ENCODE measurements around the gene TBC1D4.
"Not testable (repeated sequence)": the region's sequence is repeated elsewhere in the genome, so short reads cannot be mapped to it uniquely, and the experiment has no call there.

The TBC1D4 gene

DNA sequence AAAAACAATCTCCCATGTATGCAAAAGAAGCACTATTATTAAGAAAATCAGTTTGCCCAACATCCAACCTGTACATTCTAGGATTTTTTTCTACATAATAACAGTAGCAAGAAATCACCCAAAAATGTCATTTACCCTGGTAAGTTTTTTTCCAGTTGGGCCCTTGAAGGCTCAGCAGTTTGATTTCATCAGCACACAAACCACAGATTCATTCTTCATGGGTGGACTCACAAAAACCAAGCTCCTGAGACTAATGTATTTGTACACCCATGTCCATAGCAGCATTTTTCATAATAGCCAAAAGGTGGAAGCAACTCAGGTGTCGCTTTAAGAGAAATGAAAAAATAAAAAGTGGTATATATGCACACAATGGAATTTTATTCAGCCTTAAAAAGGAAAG lies 210.1 kb downstream of the TBC1D4 start:
- DNase-seq (ENCODE audit: low read depth, low spot score), result no peak

DNA sequence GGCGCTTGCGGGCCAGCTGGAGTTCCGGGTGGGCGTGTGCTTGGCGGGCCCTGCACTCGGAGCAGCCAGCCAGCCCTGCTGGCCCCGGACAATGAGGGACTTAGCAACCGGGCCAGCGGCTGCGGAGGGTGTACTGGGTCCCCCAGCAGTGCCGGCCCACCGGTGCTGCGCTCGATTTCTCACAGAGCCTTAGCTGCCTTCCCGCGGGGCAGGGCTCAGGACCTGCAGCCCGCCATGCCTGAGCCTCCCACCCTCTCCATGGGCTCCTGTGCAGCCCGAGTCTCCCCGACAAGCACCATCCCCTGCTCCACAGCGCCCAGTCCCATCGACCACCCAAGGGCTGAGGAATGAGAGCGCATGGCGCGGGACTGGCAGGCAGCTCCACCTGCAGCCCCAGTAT lies 213.5 kb downstream of the TBC1D4 start:
- DNase-seq (ENCODE audit: low read depth, low spot score), result not testable (repeated sequence)

GRCh38 chr13:75264611-75265010 lies 217.4 kb downstream of the TBC1D4 start:
- DNase-seq (ENCODE audit: low read depth, low spot score), result no peak

GRCh38 chr13:75263741-75264407 lies 218.1 kb downstream of the TBC1D4 start:
- DNase-seq (ENCODE audit: low read depth, low spot score), result no peak

DNA sequence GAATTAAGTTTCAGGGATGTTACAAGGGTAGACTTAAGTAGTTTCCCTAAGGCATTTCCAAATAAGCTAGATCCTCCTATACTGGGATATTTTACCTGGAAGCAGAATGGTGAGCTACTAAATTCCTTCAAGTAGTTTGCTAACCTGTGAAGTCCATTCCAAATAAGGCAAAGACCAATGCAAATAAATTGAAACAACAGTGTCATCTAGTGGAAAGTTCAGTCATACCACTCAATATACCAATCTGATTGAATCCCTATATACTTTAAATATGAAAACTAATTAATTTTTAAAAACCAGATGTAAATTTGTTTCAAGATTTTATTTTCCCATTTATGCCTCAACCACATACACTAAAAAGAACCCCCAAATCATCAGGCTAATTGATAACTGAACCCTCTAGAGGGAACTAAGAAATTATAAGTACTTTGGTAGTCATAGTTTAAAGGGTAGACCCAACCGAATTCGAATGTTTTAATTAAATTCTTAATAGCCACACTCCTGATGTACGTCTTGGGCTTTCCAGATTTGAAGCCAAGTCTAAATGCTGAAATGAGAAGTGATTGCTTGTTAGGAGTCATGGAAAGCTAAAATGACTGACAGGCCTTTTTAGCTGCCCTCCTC lies 223.7 kb downstream of the TBC1D4 start:
- no peak for DNase-seq (ENCODE audit: low read depth, low spot score)

DNA sequence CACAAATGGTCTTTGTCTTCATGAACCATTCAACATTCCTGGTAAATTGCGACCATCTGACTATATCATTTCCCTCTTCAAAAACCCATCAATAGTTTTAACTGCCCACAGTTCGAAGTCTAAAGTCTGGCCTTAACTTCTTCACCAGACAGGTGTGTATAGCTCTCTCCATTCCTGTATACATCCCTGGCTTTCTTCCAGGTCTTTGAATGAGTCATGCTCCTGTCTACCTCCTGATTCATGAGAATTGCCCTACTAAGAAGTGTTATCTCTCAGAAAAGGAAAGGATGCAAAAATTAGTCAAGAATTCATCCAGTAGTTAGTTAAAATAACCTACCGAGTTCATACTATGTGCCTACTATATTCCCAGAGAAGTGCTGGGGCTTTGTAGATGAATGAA lies 225.0 kb downstream of the TBC1D4 start:
- no peak for DNase-seq (ENCODE audit: low read depth, low spot score)

DNA sequence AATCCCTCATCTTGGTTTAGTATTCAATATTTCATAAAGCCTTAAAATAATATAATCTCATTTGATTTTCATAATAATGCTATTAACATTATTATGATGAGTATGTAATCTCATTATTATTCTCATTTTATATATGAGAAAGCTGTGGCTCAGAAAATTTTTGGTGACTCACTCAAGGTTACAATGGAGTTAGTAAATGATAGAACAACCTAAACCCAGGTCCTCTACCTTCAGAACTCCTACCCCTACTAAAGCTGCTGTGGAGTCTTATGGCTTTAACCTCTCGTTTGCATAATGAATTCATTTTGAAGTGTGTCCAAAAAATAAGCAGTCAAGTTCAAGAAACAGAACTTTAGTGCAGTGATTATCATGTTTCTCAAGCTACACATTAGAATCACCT lies 226.3 kb downstream of the TBC1D4 start:
- DNase-seq (ENCODE audit: low read depth, low spot score), result no peak

DNA sequence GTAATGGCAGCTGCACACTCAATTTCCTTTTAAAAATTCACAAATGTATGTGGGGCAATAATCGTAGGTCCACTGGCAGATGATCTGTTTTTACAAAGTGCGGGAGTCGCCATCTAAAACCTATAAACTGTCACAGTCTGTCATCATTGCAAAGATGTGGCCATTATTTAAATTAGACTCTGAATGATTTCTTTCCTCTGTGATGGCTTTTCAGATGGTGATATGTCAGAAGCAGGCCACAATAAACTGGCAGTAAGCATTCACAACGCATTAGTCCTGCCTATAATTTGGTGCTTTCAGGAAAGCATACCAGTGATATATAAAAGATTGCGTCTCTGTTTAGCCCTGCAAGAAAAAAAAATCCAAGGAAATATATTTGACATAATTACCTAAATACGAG lies 226.8 kb downstream of the TBC1D4 start:
- DNase-seq (ENCODE audit: low read depth, low spot score), result no peak

- DNase-seq (ENCODE audit: low read depth, low spot score), result no peak
These were observed 230.8 kb downstream of the TBC1D4 start for GRCh38 chr13:75251188-75251587.

DNA sequence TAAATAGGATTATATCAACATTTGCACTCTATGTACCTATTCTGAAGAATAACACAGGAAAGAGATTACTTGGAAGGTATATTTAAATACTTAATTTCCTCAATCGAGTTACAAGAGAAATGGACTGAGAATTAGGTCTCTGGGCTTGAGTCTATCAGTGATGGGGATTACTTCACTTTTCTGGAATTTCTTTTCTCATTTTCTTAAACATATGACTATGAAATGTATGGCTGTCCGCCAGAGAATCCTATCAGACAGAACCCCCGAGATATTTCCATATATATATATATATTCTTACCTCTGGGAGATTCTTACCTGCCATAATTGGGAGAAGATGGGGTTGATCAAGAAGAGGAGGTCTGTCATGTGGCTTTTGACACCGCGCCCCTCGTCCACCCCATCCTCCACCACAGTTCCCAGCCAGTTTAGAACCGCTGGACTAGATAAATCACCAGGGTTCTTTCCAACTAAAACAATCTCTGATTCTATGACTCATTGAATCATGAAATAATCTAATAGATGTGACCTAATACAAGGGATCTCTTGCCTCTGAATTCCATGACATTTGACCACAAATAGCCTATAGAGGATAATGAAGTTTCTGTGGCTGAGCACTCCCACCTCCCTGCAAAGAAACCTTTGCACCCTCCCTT lies 231.3 kb downstream of the TBC1D4 start:
- no peak for DNase-seq (ENCODE audit: low read depth, low spot score)

GRCh38 chr13:75245578-75245977 lies 236.4 kb downstream of the TBC1D4 start:
- not testable (repeated sequence) for DNase-seq (ENCODE audit: low read depth, low spot score)

- not testable (repeated sequence) for DNase-seq (ENCODE audit: low read depth, low spot score)
These were observed 241.7 kb downstream of the TBC1D4 start for GRCh38 chr13:75240240-75240639.

- no peak for DNase-seq (ENCODE audit: low read depth, low spot score)
These were observed 245.2 kb downstream of the TBC1D4 start for GRCh38 chr13:75236774-75237173.
